HG03060 (cell line): ENCODE data around the gene PTAR1.

Experiments
- ATAC-seq: cut with Tn5 transposase; IDR thresholded peaks from one replicate; pipeline ENCODE4 v1.9.1; 2021; ENCODE audit warnings: low read depth, moderate number of reproducible peaks; ENCODE audit not compliant: unreplicated experiment

The PTAR1 gene

DNA sequence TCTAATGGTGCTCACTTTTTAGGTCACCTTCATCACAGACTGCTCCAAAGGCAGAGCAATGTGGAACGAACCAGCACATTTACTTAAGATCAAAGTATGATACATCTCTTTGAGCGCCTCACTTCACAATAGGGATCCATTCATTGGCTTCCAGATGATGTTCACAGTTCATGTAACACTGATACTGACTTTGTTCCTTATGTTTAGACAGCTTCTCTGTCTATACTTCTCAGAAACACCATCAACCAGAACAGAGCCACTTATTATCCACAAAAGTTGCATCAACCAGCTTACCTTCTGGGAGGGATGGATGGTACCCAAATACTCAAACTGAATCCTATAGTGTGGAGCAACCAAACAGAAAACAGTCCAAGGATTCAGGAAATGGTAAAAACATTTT, 4.6 kb downstream of the PTAR1 start:
- no peak for ATAC-seq

DNA sequence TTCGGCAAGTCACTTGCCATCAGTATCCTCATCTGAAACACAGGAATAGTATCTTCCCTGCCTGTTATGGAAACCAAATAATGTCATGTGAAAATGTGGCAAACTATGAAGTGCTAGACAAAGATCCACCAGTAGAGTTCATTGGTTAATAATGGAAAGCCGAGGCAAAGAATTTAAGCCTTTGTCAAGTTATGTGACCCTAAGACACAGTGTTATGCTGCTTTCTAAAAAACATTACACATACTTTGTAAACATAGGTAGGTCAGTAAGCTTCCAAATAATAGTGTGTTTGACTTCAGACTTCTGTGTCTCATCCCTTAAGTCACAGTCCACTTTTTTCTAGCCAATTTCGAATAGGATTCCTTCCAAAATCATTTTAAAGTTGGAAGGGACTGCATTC, 6.0 kb downstream of the PTAR1 start:
- ATAC-seq, result no peak

DNA sequence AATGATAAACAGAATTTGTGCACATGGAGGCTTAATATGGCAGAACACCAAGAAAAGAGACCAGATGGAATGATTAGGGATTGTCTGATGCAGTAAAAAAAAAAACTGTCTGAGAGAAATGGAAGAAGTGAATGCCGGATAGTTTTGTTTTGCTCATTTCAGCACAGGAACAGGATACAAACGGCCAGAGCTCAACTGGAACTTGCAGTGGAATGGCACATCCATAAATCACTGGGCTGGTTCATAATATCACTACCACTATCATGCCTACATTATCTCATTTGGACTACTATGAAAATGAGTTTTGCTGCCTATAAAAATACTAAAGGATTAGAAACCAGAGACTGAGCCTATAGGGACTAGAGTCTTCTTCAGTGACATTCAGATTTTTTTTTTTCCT, 9.7 kb downstream of the PTAR1 start:
- ATAC-seq, result no peak

DNA sequence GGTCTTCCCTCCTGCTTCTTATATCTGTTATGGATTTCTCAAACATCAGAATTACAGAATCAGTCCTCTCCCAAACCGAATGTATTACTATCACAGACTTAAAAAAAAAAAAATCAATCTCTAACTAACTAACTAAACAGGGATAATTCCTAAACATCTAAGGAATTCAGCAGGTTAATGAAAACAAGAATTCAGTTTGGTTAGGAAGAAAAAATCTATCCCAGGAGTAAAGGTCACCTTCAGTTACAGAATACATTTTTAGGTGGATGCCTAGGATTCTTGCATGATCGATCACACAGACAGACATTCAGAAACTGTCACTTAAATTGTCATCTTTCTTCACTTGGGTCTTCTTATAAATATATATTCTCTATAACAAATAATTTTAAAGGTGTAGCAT, 11.5 kb downstream of the PTAR1 start:
- no peak for ATAC-seq

DNA sequence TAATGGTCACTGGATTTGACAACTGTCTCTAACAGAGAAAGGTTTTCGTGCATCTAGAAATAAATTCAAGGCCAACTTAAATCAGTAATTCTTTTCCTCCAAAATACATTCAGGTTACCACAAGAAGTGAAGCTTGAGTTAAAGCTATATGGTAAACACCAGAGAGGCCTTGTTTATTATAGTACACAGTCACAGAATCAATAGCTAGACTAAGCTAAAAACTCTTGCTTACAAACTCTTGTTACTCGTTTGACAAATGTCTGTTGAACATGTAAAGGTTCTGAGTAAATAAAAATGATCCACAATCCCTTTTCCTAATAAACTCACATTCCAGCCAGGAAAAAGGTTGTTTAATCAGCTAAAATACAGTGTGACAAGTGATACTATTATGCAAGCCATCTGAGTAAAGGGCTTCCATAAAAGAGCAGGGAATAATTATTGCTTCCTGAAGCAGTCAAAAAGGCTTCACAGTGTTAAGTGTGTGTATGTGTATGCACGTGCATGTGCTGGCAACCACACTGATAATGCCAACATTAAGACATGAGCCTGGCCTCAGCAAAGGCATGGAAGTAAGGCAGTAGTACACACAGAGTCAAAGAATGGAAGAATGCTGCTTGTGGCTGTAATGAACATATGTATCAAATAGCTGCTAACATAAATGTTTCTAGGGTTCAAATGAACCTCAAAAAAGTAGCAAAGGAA, 12.8 kb downstream of the PTAR1 start:
- no peak for ATAC-seq

DNA sequence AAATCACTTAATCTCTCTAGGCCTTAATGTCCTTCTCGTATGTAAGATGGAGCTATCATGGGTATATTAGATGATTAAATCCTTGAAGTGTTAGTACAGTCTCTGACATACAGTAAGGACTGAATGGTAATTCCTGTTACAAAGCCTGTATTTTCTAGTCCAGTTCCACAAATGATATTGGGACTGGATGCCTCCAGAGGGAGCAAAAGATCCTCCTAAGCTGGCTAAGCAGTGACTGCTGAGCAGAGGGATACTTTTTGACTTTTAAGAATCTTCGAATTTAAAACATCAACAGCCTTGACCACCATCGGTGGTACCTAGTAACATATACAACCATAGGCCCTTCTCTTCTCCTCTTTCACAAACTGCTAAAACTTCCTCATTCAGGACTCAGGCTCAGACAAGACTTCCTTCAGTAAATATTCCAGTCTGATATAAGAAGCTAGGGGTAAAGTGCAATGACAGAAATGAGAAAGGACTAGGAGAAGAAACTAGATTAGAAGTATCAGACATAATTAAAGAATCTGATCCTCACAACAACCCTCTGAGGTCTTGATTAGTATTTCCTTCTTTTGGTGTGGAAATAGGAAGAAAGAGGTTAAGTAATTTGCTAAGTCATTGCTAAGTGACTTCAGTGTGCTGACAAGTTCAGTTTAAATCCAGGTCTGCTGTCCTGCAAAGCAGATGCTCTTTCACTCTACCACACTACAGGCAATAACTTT, 13.9 kb downstream of the PTAR1 start:
- no peak for ATAC-seq

DNA sequence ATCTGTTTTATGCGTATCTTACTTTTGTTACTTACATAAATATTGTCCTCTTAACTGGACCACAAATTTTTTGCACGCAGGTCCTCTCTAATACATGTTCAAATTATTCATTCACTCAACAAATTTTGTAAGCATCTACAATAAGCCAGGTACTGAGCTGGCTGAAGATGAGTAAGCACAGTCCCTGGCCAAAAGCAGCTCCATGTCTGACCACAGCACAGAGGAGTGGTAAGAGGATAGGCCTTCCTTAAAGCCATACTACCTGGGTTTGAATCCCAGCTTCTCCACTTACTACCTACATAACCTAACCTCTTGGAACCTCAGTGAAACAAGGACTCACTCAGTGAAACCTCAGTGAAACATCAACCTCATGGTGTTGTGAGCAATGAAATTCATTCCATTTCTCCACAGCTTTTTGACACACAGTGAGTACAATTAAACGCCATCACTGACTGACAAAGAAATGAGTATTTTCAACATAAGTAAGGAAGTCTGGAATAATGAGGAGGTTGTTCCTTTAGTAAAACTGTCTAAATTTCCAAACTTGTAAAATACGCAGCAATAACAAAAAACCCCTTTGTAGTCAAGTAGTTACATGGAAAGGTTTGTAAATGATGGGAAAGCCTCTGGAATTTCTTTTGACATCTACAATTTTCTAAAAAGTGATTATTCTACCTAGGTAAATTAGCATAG, 15.0 kb downstream of the PTAR1 start:
- ATAC-seq, result no peak

DNA sequence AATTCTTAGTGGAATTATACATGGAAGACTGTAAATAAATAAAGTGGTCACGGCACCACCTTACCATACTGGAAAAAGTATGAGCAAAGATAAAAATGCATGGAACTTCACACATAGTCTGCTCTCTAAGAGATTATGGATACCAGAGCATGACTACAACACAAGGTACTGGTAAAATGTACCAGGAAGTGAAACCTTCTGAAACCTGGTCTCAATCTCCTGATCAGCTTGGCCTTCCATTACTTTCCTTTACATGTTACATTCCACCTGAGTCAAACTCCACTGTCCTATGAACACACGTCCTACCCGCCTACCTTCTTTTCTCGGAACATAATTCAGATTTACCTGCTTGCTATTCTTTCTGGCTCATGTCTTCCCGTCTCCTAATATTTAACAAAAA, 15.9 kb downstream of the PTAR1 start:
- ATAC-seq, result no peak

DNA sequence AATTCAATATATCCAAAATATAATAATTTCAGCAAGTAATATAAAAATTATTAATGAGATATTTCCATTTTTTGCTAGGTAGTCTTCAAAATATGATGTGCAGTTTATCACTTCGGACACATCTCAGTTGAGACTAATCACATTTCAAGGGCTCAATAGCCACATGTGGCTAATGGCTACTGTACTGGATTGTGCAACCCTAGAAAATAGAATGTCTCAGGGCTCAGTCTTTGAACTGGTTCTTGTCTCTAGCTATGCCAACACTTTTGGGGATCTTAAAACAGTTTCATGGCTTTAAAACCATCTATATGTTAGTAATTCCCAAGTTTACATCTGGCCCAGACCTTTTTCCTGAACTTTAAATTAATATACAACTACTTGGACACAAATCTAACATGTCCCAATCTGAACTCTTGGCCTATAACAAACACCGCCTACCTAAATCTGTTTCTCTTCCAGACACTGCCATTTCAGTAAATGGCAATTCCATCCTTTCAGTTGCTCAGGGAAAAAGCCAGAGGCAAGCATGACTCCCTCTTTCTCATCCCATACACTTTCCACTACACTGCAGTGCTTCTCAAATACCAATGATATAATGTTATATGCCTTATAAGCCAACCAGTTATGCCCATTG, 18.8 kb downstream of the PTAR1 start:
- ATAC-seq, result no peak

DNA sequence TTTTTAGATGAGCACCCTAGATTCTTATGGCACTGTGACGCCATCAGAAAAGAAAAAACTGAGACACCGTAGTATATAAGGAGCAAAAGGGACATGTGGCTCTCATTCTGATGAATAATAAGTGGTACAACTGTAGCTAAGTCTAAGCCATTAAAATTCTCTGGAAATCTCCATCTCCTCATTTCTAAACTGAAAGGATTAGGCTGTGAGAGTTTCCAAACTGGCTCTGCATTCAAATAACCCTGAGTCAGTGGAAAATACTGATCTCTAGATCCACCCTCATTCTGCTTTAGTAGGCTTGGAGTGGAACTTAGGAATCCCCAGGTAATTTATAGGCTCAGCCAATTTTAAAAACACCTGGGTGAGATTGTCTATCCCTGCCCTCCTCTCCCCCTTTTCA, 28.5 kb downstream of the PTAR1 start:
- no peak for ATAC-seq

DNA sequence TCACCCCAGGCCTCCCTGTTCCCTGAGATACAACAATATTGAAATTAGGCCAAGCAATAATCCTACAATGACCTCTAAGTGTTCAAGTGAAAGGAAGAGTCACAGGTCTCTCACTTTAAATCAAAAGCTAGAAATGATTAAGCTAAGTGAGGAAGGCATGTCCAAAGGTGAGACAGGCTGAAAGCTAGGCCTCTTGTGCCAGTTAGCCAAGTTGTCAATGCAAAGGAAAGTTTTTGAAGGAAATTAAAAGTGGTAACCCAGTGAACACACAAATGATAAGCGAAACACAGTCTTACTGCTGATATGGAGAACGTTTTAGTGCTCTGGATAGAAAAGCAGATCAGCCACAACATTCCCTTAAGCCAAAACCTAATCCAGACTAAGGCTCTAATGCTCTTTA, 39.8 kb downstream of the PTAR1 start:
- no peak for ATAC-seq

DNA sequence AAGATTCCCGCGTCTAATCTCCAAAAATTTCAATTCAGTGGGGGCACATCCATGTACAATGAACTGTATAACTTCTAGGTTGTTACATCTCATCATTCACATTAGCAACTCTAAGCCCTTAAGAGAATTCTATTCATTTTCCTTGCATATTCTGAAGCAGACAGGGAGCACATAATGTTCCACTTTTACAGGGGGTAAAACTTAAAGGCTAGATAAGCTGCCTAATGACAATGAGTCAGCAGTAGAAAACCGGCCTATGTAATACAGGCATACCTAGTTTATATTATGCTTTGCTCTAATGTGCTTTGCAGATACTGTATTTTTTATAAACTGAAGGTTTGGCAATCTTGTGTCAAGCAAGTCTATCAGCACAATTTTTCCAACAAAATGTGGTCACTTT, 40.4 kb downstream of the PTAR1 start:
- ATAC-seq, result no peak

DNA sequence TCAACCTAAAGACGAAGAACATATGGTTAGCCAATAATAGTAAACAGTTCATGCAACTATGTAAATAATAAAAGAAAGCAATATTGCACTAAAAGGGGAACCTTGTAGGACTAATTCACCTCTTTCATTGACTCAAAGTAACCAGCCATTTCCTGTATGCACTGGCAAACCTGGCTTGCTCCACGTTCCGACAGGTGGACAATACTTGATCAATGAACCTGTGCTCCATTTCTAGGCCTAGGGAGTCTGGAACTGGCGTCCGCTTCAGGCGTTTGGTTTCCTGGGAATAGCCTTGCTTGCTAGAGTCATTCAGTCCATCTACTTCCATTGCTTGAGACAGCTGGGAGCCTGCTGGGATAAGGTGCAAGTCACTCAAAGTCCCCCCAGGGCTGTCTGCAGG, 41.6 kb downstream of the PTAR1 start:
- no peak for ATAC-seq

DNA sequence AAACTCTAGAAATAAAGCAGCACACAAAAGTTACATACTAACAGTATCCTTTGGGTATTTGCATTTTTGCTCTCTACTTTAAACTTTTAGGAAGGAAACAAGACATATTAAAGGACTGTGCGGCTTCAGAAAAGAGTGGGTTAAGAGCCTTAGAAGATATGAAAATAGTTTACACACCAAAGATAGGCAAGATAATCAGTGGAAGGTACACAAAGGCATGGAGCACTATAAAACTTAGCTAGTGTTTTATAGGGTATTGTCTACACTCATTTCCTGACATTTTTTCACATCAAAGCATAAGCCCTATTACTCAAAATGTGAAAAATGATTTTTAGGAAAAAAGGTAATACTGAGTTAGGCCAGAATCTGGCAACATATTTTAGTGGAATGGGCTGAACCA, 44.0 kb downstream of the PTAR1 start:
- no peak for ATAC-seq

DNA sequence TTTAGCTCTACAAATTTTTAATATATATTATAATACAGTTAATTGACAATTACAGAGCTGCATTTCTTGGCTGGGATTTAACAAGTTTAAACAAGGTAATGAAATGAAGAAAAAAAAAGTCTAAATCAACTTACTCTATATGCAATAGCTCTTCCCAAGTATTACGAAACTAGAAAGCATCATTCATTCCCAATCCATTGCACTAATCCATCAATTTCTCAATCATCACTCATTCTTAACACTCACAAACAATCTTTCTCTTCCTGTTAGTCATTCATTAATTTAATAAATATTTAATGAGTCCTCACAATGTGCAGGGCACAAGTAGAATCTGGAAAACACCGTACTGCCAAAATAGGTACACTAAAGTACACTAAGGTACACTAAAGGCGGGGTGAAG, 44.7 kb downstream of the PTAR1 start:
- ATAC-seq, result no peak

DNA sequence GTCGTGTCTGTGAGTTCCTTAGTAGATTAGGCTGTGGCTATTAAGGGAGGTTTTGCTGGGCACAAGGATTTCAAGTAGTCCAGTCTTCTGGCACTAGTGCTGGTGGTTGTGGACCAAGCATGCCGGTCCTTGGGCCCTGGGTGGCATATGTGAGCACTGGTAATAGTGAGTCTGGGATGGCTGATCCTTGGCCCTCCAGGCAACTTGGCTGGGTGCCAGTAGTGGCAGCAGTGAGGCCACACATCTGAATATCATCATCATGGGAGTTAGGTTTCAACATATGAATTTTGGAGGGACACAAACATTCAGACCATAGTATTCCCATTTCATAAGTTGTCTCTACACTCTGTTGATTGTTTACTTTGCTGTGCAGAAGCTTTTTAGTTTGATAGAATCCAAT, 62.3 kb downstream of the PTAR1 start:
- no peak for ATAC-seq

DNA sequence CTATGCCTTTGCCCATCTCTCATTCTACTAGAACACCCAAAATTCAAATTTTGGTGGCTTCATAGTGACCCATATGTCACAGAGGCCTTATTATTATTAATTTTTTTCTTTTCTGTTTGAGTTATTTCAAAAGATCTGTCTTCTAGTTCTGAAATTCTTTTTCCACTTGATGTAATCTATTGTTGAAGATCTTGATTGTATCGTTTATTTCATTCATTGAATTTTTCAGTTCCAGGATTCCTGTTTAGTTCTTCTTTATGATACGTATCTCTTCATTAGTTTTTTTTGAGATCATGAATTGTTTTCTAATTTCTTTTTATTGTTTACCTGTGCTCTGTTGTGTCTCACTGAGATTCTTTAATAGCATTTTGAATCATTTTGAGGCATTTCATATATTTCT, 63.0 kb downstream of the PTAR1 start:
- no peak for ATAC-seq

DNA sequence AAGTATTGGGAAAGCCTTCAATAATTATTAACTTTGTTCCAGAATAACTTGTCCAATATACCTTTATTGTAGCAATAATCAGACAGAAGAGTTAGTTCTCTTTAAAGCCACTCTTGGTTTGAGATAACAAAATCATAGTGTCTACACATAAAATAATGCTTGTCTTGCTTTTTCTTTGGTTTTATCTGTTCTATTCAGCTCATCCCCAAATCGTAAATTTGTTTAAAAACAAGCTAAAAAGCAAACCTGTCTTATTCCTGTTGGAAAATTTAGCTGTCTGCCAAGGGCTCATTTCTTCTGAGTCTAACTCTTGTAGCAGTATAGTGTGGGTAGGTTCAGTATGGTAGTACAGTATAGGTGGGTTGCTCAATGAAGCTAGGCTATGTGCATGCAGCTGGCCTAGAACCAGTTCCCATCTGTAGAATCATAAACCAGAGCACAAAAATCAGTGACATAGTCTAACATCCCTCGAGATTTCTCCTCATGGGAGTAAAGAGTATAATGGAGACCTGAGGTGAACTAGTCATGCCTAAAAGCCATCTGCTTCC, 69.7 kb downstream of the PTAR1 start:
- no peak for ATAC-seq

DNA sequence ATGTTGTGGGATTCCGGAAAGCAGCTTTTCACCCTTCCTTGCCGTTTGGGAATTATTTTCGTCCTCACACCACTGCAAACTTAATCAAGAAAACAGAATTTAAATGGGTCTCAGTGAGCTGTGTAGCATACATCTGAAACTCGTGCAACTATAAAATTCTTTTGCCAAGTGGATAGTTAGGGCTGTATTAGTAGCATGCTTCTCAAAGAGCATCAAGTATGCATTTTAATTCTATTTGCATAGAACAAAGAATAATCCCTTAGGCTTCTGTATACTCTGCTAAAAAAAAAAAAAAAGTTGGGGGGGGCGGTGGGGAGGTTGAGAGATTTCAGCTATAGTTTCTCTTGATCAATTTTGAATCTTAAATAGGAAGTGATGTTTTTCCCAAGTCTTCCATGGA, 75.9 kb downstream of the PTAR1 start:
- no peak for ATAC-seq

DNA sequence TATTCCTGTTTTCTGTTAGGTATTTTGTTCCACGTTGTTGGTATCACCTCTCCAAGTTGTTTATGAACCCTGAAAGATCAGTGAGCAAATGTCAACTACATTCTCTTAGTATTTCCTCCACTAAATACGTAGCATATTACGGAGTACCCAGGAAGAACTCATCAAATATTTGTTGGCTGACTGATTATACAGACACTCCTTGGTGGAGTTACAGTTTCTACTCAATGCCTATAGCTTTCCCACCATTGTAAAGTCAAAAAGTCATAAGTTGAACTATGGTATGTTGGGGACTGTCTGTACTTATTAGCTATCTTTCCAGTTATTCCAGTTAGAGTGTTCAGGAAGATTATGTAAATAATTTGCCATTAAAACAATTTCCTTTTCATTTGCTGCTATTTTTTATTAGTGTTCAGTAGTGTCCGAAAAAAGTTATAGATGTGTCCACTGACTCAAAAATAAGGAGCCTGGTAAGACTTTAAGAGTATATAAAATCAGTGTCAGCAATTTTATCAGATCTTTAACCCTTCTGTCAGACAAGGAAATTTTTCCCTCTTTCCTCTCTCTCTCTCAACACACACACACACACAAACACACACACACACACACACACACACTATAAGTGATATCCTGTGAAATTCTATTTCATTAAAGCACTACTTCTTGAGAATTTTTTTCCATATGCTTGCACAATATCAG, 80.8 kb downstream of the PTAR1 start:
- ATAC-seq, result no peak

DNA sequence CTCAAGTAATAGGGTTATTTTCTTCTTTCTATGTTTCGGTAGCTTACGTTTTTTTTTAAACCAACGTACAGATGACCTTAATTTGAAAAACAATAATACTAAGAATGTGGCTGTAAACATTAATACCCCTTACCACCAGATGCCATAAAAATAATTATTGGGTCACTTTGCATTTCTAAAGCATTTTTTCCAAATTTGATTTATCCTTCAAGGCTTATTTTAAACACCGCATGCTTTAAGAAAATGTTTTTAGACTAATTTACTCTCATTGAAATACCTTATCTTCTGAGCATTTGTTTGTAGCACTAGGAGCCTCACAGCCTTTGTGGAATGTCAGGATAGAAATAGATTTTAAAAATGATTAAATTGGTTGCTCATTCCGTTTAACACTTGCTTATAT, 81.9 kb downstream of the PTAR1 start:
- ATAC-seq, result no peak
